GM18502 (cell line): ENCODE measurements around the gene NOD1.

Experiments used
- ATAC-seq: cut with Tn5 transposase; IDR thresholded peaks from one replicate; pipeline ENCODE4 v1.9.1; 2021; ENCODE audit warnings: mild to moderate bottlenecking; ENCODE audit not compliant: unreplicated experiment, poor library complexity

NOD1 gene

DNA sequence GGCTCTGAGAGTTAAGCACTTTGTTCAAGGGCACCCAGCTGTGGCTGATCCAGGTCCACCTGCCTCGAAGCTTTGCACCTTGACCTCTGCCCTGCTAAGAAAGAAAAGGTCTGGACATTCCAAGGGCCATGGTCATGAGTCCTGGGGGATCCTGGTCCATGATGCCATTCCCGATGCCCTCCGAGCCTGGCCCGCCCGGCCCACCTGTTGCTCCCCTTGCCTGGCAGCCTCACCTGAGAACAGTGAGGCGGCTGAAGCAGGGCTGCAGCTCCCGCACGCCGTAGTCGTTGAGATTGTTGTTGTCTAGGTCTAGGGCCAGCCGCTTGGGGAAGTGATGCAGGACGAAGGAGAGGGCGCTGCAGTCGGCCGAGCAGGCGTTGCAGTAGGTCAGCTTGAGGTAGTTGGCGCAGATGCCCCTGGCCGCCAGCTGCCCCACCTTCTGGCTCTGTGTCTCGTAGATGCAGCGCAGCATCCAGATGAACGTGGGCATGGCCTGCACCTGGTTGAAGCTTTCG lies 27.5 kb downstream of the NOD1 start:
- no peak for ATAC-seq

DNA sequence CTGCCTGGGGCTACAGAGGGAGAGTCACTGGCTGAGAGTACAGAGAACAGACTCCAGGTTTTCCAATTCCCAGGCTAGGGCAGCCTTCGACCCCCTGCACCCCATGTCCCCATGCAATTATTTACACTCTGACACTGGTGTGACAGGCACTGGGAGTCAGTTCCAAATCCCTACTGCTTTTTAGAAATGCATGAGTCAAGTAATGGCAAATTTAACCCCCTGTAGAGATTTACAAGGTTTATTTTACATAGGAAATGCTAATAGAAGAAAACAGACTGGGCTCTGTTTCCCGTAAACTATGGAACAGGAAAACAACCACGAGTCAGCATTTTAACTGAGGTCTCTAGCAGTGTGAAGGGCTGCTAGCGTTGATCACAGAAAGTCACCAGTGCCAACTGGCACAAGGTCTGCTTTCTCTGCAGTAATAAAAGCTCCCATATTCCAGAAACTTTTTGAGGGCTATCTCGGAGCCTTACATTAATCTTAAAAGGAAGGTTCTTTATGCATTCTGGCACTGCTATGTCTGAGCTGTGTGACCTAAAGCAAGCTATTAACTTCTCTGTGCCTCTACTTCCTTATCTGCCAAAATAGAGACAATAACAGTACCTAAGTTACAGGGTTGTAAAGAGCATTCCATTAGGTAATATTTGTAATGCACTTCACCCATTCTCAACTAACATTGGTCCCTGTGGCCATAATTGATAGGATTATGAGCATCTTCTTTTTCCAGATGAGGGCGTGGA lies 28.2 kb downstream of the NOD1 start:
- ATAC-seq, result no peak

- no peak for ATAC-seq
Measured at GRCh38 chr7:30448461-30449189, 30.0 kb downstream of the NOD1 start.

- ATAC-seq, result no peak
Measured at GRCh38 chr7:30447466-30447865, 31.1 kb downstream of the NOD1 start.

DNA sequence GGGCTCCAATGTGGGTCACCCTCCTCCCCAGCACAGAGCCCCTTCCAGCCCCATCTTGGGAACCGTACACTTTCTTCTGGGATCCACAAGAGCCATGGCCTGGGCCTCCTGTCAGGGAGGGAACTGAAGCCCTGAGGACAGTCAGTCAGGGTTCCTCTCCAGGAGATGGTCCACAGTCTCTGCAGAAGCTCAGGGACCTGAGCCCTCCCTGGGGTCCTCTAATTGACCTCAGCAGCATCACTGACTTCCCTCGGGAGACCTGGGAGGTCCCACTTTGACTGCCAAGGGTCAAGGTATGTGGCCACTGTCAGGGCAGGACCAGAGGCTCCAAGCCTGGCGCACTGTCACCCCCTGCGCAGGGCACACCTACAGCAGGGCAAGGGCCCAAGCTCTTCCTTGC lies 32.3 kb downstream of the NOD1 start:
- ATAC-seq, result peak; percentile 2

GRCh38 chr7:30445770-30446169 lies 32.8 kb downstream of the NOD1 start:
- peak; percentile 100 for ATAC-seq

GRCh38 chr7:30437823-30438574 lies 40.6 kb downstream of the NOD1 start:
- no peak for ATAC-seq

- ATAC-seq, result no peak
Measured at GRCh38 chr7:30436518-30436917, 42.1 kb downstream of the NOD1 start.

DNA sequence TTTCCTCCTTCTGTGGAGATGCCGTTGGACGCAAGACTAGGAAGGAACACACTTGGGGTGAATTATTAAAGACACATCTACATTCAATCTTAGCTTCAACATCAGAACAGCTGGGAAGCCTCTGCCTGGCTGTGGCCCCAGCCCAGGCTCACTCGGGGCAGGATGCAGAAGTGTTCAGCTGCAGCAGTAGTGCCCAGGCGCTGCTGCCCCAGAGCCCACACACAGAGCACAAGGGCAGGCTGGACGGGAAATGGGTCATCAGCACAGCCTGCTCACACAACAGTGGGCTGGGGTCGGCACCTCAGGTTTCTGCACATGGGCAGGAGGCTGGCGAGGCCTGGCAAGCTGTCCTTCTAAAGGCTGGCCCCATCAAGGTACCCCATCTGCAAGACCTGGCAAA lies 42.5 kb downstream of the NOD1 start:
- no peak for ATAC-seq

DNA sequence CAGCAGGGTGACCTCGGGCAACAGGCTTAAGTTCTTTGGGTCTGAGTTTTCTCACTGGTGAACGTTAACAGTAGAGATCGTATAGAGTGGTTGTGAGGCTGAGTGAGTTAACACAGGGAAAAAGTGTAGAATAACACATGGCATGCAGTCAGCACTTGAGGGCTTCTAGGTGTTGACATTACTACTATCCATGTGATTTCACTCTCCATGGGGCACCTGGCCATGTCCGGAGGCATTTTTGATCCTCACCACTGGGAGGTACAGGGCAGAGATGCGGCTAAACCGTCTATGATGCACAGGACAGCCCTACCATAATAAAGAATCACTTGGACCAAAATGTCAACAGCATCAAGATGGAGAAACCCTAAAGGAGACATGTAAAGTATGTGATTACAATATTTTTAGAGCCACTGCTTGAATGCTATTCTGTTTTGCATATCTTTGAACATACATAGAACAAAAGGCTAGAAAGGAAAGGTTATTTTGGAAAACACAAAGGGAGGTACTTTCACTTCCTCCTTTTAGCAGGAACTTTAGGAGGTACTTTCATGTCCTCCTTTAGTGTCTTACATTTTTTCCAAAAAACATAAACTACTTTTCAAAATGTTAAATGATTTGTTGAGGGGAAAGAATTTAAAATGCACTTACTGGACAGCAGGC lies 44.3 kb downstream of the NOD1 start:
- ATAC-seq, result no peak

GRCh38 chr7:30433506-30433905 lies 45.1 kb downstream of the NOD1 start:
- no peak for ATAC-seq

DNA sequence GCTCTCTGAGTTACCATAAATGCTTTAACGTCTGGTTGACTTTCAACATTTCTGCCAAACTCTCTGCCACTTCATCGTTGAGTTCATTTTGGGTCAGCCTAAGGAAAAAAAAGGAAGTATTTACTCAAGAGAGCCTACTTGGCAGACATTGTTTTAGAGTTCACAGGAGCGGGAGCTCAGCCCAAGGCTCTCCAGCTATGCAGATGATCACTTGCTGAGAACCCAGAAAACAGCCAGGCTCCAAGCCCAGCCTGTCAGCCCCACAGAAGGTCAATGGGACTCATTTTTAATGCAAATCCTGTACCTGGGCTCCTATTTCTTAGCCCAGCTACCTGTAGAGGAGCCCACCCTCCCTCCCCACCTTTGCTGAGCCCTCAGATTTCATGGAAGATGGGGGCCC lies 45.5 kb downstream of the NOD1 start:
- no peak for ATAC-seq

GRCh38 chr7:30430777-30431176 lies 47.8 kb downstream of the NOD1 start:
- no peak for ATAC-seq

- no peak for ATAC-seq
Measured at GRCh38 chr7:30430276-30430675, 48.3 kb downstream of the NOD1 start.

- ATAC-seq, result no peak
Measured at GRCh38 chr7:30429156-30429530, 49.4 kb downstream of the NOD1 start.

DNA sequence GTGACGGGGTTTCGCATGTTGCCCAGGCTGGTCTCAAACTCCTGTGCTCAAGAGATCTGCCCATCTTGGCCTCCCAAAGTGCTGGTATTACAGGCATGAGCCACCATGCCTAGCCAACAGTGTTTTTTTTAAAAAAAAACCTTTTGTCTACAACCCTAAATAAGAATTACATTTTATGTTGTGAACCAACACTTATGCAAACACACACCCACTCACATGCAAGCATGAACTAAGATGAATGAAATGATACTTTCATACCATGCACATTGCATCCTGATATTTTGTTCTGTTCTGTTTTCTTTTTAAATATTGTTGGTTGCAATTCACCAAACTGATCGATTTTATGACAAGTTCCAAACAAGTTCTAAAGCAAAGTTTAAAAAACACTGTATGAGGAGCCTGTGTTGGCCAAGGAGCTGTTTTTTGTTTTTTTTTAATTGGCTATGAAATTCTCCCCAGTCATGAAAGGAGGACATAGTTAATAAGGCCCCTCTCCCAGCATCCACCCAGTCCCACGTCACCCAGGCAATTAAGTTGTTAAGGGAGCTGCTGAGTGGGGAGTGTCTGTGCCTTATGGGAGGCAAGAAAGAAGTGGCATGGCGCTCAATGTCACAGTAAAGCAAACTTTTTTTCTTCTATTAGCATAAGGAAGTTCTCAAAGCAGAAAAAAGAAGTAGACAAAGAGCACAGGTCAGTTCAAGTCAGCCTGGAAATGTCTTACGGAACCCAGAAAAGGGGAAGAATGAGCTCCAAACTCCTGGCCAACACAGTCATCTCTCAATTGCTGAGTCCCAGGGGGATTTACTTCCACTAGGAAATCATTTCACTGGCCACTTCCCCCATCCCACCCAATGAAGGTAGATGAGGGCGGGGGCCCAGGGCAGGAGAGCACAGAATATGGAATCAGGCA lies 50.1 kb downstream of the NOD1 start:
- no peak for ATAC-seq

DNA sequence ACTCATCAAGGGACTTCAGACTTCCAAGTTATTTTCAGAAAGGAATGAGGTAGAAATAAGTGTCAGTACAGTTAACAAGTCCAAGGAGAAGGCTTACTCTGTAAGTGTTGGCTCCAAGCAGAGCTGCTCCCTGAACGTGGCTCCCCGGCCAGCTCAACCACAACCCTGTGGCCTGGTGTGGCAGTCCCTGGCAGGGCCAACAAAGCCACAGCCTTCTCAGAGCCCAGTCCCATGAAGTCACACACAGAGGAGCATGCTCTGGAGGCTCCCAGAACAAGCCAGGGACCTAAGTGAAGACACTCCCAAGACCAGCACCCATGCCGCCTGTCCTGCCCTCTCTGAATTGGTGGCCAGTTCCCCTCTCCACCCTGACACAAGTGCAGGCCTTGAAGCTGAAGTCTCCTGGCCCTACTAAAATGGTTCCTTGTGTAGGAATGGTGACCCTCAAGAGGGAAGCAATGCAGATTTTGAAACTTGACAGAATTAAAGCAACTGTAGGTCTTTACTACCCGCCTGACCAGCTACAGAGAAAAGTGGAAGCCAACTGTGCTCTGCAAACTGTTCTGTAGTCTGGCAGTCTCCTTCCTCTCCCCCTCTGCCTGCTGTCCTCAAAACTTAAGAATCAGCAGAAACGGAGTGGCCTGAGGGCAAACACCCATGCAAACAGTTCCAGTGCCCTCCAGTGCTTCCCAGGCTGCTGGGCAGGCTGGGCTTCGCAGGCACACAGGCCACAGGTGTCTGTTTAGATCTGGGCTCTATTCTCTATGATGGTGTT lies 51.1 kb downstream of the NOD1 start:
- ATAC-seq, result no peak

DNA sequence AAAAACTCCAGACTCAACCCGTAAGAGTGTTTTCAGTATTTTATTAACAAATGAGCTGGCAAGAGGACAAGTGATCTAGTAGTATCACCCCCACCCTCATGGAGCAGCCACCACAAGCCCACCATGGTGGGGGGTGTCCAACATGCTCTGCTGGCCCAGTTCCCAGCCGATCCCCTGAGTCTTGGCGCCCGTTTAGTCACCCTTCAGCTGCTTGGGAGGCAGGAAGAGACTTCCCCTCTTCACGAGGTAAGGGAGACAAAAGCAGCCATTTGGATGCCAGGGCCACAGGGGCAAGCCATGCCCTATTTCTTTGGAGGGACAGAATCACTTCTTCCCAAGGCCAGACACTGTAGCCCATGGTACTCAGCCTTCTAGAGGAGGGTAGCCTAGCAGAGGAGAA lies 54.1 kb downstream of the NOD1 start:
- no peak for ATAC-seq
